ENCODE results near the gene SCN8A.
"Not testable (repeated sequence)": the region's sequence is repeated elsewhere in the genome, so short reads cannot be mapped to it uniquely, and the experiment has no call there.

SCN8A gene

GRCh38 chr12:51636986-51637385 is 46.0 kb downstream of the SCN8A start:
- Mint-ChIP-seq H3K9me3 (peaks cover 41% of the 10 kb centered on the region), H3K4me3 (no peak overlapping the region), H3K27ac (no peak overlapping the region), H3K36me3 (ENCODE audit: low read depth) (peaks cover 11% of the 10 kb centered on the region), H3K4me1 (no peaks in the 10 kb centered on the region), H3K27me3 (ENCODE audit: low read depth, poor library complexity) (peaks cover 5% of the 10 kb centered on the region)
- TF ChIP-seq CTCF (IDR thresholded peaks at IDR 0.05) = no peak
- no peak for DNase-seq

- H3K4me1 Mint-ChIP-seq = no peaks in the 10 kb centered on the region
- peaks cover 48% of the 10 kb centered on the region for H3K9me3 Mint-ChIP-seq
- H3K36me3 Mint-ChIP-seq (ENCODE audit: low read depth) = peaks cover 16% of the 10 kb centered on the region
- H3K27me3 Mint-ChIP-seq (ENCODE audit: low read depth, poor library complexity) = peaks cover 8% of the 10 kb centered on the region
- DNase-seq = no peak
- H3K4me3 Mint-ChIP-seq = no peak overlapping the region
- no peak overlapping the region for H3K27ac Mint-ChIP-seq
- no peak for TF ChIP-seq CTCF (IDR thresholded peaks at IDR 0.05)
These were observed 48.3 kb downstream of the SCN8A start for GRCh38 chr12:51639361-51639760.

GRCh38 chr12:51642286-51642685 is 51.3 kb downstream of the SCN8A start:
- no peak overlapping the region for H3K4me3 Mint-ChIP-seq
- peaks cover 13% of the 10 kb centered on the region for H3K36me3 Mint-ChIP-seq (ENCODE audit: low read depth)
- H3K4me1 Mint-ChIP-seq = no peaks in the 10 kb centered on the region
- H3K9me3 Mint-ChIP-seq = peaks cover 35% of the 10 kb centered on the region
- TF ChIP-seq CTCF (IDR thresholded peaks at IDR 0.05) = no peak
- no peak overlapping the region for H3K27ac Mint-ChIP-seq
- no peak for DNase-seq
- peaks cover 5% of the 10 kb centered on the region for H3K27me3 Mint-ChIP-seq (ENCODE audit: low read depth, poor library complexity)

- Mint-ChIP-seq H3K4me1 (no peaks in the 10 kb centered on the region), H3K36me3 (ENCODE audit: low read depth) (peaks cover 6% of the 10 kb centered on the region), H3K4me3 (no peak overlapping the region), H3K27me3 (ENCODE audit: low read depth, poor library complexity) (peaks cover 2% of the 10 kb centered on the region), H3K27ac (no peak overlapping the region), H3K9me3 (peaks cover 23% of the 10 kb centered on the region)
- TF ChIP-seq CTCF (IDR thresholded peaks at IDR 0.05) = no peak
- DNase-seq = no peak
These were observed 52.9 kb downstream of the SCN8A start for GRCh38 chr12:51643951-51644350.

- H3K4me3 Mint-ChIP-seq; H3K27ac Mint-ChIP-seq; H3K27me3 Mint-ChIP-seq (ENCODE audit: low read depth, poor library complexity); H3K36me3 Mint-ChIP-seq (ENCODE audit: low read depth); DNase-seq; H3K4me1 Mint-ChIP-seq: not testable (repeated sequence)
- peaks cover 21% of the 10 kb centered on the region for H3K9me3 Mint-ChIP-seq
These were observed 53.7 kb downstream of the SCN8A start for GRCh38 chr12:51644691-51645090.

GRCh38 chr12:51645961-51646360 is 54.9 kb downstream of the SCN8A start:
- TF ChIP-seq CTCF (IDR thresholded peaks at IDR 0.05) = no peak
- peaks cover 31% of the 10 kb centered on the region for H3K9me3 Mint-ChIP-seq
- no peak overlapping the region for H3K27ac Mint-ChIP-seq
- no peak for DNase-seq
- H3K27me3 Mint-ChIP-seq (ENCODE audit: low read depth, poor library complexity) = peaks cover 2% of the 10 kb centered on the region
- H3K4me3 Mint-ChIP-seq = no peak overlapping the region
- no peaks in the 10 kb centered on the region for H3K4me1 Mint-ChIP-seq
- peaks cover 13% of the 10 kb centered on the region for H3K36me3 Mint-ChIP-seq (ENCODE audit: low read depth)

All from nephron progenitor cell (in vitro differentiated cells).